Cardiac fibroblast (primary cell): ENCODE results near the gene HARBI1.

Source experiments
- DNase-seq, 2 donors: peaks; one replicate each; pipeline versions ENCODE4 v3.0.0 to v3.0.0-alpha.2; 2010; ENCODE audit warnings: low read depth in 2 of 2
- H3K4me3 ChIP-seq, 2 donors: replicated peaks in 1 of 2; 1 replicate in 1 of 2; 2 replicates in 1 of 2; pipeline ENCODE4 v1.5.1; 2011; ENCODE audit warnings: low read depth in 2 of 2, low read length in 2 of 2, mild to moderate bottlenecking in 2 of 2, moderate library complexity in 1 of 2
- TF ChIP-seq, protein P1 (sequence below): IDR thresholded peaks from one replicate; pipeline ENCODE4 v1.5.1; 2011; ENCODE audit warnings: low read depth, mild to moderate bottlenecking, low read length, inconsistent platforms

HARBI1 gene

DNA sequence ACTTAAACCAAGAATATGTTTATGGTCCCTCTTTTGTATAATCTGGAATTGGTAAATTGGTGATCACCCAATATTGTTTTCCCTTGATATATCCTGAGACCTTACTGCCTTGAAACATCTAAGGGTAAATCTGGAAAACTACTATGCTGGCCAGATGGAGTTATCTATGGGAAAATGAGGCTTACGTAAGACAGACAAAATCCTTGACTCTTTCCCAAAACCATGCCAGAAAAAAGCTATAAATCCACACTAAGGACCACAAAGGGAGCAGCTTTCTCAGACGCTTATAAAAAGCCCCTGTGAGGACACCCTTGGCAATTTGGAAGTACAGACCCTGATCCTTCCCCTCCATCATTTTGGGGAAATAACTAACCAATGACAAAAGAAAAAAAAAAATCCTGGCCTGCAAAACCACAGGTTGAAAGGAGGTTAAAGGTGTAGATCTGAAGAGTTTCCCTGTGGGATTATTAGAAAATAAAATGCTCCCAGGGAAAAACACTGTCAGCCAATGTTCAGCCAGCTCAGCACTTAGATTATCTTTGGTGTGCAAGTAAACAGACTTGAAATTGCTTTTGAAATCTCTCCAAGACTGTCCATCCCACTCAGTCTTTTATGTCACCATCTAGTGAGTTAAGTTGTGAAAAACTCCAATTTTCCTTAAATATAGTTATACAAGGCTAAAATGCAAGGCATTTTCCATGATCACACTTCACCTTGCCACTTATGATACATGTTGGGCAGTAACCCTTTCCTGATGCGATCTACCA lies 16.6 kb downstream of the HARBI1 start:
- no peak overlapping the region for H3K4me3 ChIP-seq
- TF ChIP-seq, protein P1, sequence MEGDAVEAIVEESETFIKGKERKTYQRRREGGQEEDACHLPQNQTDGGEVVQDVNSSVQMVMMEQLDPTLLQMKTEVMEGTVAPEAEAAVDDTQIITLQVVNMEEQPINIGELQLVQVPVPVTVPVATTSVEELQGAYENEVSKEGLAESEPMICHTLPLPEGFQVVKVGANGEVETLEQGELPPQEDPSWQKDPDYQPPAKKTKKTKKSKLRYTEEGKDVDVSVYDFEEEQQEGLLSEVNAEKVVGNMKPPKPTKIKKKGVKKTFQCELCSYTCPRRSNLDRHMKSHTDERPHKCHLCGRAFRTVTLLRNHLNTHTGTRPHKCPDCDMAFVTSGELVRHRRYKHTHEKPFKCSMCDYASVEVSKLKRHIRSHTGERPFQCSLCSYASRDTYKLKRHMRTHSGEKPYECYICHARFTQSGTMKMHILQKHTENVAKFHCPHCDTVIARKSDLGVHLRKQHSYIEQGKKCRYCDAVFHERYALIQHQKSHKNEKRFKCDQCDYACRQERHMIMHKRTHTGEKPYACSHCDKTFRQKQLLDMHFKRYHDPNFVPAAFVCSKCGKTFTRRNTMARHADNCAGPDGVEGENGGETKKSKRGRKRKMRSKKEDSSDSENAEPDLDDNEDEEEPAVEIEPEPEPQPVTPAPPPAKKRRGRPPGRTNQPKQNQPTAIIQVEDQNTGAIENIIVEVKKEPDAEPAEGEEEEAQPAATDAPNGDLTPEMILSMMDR: no peak
- no peak for DNase-seq

DNA sequence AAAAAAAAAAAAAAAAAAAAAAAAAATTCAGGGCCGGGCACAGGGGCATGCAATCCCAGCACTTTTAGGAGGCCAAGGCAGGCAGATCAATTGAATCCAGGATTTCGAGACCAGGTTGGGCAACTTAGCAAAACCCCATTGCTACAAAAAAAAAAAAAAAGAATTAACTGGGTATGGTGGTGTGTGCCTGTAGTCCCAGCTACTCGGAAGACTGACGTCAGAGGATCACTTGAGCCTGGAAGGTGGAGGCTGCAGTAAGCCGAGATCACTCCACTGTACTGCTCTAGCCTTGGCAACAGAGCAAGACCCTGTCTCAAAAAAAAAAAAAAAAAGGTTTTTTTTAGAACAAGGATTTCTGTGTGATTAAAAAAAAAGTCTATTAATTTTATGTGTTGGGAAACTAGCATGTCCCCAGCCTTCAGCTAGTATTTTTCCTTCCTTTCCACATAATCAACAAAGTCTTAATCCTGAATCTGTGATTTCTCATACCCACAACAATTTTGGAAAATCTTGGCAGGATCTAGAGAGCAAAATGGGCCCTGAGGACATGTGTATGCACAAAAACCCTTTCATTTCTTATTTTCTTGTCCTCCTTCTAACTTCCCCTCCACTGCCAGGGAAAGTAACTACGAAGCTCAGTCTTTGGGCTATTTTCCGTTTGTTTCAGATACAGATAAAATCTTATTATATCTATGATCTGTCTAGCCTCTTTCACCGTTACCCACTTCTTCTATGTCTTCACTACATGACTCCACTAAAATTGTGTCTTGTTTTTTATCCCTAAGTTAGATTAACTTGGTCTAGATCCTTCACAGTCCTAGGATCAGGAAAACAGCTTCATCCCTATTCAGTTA lies 17.5 kb downstream of the HARBI1 start:
- no peak for DNase-seq
- H3K4me3 ChIP-seq: no peak overlapping the region
- TF ChIP-seq, protein P1: no peak

DNA sequence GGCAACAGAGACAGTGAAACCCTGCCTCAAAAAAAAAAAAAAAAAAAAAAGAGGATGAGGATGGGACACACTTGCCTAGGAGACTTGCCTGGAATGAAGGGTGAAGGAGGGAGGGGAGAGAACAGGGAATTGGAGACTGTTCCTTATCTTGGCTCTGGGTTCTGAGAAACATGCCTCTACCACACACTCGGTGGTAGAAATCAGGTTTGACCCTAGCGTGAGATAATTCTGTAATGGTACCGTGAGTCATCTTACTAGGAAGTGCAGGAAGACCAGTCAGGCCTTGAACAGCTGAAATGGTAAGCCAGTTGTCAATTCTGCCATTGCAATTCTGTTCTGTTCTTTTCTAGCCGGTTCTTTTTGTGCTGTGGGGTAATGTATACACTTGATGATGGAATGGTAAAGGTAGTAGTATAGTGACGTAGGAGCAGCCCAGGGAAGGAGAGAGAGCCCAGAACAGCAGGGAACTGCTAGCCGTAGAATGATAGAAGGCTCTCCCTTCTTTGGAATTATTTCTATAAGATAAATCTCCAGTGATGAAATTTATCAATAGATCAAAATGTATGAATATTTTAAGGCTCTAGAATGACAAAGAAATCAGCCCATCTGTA lies 19.3 kb downstream of the HARBI1 start:
- TF ChIP-seq, protein P1: no peak
- DNase-seq: peak; percentile 32 to 67
- no peak overlapping the region for H3K4me3 ChIP-seq

DNA sequence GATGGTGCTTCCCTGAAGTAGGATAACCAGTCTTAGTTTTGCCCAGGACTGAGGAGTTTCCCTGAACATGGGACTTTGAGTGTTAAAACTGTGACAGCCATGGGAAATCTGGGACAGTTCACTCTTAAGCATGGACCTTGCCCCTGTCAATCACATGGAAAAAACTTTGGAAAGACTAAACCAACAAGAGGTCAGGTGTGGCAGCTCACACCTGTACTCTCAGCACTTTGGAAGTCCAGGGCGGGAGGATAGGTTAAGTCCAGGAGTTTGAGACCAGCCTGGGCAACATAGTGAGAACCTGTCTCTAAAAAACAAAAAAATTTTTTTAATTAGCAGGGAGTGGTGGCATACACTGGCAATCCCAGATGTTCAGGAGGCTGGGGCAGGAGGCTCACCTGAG lies 19.9 kb downstream of the HARBI1 start:
- TF ChIP-seq, protein P1: no peak
- no peak for DNase-seq
- H3K4me3 ChIP-seq: no peak overlapping the region

DNA sequence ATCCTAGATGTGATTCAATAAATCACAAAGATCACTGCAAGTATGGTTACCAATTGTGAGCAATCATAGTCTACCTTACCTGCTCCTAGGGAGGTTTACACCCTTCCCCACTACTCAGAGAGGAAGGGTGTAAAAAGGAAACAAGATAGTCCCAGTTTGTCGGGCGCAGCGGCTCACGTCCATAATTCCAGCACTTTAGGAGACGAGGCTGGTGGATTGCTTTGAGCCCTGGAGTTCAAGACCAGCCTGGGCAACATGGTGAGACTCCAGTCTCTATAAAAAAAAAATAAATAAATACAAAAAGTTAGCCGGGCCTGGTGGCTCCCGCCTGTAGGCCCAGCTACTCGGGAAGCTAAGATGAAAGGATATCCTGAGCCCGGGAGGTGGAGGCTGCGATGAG lies 22.2 kb downstream of the HARBI1 start:
- no peak for DNase-seq
- no peak overlapping the region for H3K4me3 ChIP-seq
- TF ChIP-seq, protein P1: no peak

DNA sequence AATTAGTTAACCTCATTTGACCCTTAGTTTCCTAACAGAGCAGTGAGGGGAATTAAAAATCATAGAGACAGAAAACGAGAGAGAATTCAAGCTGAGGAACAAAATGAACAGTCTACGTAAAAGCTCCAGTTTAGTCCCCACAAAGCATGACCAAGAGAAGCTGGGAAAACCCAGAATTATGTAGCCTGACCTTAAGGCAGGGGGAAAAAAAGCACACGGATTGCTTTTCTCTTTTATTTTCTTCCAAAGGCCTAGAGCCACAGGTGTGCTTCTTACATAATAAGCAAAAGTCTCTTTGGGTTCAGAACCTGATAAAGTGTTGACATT lies 22.7 kb downstream of the HARBI1 start:
- TF ChIP-seq, protein P1: no peak
- peak overlapping the region; percentile 71 to 77 for H3K4me3 ChIP-seq
- peak in 1 of 2 donors; percentile 29 for DNase-seq
